GM13977 (cell line): ENCODE measurements around the gene BMPER.

Experiments
- DNase-seq: peaks from one replicate; pipeline ENCODE4 v3.0.0; 2012; ENCODE audit warnings: low spot score
- in situ Hi-C: fragments of 300-500 bp; cut with MboI; formaldehyde crosslinking; loops from one replicate; pipeline ENCODE4 v1.12.0; 2022; ENCODE audit warnings: low sequenced_read_pairs, low pct_unique_long_range_greater_than_20kb, mixed read lengths, inconsistent platforms; ENCODE audit not compliant: unreplicated experiment
- TF ChIP-seq, protein P1 (sequence below): IDR thresholded peaks from 2 replicates; pipeline ENCODE4 v1.5.1; 2012; ENCODE audit warnings: mild to moderate bottlenecking, control low read depth; ENCODE audit not compliant: insufficient read depth; ENCODE audit errors: extremely low read depth, missing control alignments

The BMPER gene

DNA sequence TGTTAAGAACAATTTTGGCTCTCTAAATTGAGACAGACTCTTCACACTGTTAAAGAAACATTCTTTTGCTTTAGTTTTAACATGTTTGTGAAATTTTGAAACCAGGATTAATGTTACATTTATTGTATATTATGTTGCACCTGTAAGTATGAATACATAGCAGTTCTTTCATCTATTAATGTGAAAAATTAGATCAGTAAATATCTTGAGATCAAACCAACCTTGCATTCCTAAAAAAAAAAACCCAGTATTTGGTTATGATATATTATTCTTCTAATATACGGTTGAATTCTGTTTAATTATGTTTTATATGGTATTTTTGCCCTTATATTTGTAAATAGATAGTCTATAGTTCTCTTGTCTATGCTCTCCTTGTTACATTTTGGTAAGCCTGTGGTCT is 219.4 kb downstream of the BMPER start:
- in situ Hi-C loops: no loop called here
- TF ChIP-seq, protein P1, sequence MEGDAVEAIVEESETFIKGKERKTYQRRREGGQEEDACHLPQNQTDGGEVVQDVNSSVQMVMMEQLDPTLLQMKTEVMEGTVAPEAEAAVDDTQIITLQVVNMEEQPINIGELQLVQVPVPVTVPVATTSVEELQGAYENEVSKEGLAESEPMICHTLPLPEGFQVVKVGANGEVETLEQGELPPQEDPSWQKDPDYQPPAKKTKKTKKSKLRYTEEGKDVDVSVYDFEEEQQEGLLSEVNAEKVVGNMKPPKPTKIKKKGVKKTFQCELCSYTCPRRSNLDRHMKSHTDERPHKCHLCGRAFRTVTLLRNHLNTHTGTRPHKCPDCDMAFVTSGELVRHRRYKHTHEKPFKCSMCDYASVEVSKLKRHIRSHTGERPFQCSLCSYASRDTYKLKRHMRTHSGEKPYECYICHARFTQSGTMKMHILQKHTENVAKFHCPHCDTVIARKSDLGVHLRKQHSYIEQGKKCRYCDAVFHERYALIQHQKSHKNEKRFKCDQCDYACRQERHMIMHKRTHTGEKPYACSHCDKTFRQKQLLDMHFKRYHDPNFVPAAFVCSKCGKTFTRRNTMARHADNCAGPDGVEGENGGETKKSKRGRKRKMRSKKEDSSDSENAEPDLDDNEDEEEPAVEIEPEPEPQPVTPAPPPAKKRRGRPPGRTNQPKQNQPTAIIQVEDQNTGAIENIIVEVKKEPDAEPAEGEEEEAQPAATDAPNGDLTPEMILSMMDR: no peak

DNA sequence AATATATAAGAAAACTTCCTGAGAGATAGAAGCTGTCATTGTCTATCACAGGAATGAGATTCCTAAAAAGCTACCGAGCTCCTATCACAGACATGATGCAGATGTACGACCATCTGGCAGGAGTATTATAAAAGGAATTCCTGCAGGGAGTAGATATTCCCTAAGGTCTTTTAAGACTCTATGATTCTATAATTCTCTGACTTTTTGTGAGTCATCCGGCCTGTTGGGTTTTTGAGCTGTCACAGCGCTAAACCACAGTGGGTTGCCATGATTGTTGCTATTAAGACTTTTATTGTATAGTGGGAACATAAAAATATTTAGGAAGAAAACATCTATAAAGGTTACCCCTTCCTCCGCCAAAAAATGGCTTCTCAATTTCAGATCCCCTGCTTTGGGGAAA is 223.4 kb downstream of the BMPER start:
- TF ChIP-seq, protein P1: no peak
- no peak for DNase-seq
- in situ Hi-C loops: no loop called here

More for the DNA sequence above, 219.4 kb downstream of the BMPER start:
- DNase-seq: no peak

DNA sequence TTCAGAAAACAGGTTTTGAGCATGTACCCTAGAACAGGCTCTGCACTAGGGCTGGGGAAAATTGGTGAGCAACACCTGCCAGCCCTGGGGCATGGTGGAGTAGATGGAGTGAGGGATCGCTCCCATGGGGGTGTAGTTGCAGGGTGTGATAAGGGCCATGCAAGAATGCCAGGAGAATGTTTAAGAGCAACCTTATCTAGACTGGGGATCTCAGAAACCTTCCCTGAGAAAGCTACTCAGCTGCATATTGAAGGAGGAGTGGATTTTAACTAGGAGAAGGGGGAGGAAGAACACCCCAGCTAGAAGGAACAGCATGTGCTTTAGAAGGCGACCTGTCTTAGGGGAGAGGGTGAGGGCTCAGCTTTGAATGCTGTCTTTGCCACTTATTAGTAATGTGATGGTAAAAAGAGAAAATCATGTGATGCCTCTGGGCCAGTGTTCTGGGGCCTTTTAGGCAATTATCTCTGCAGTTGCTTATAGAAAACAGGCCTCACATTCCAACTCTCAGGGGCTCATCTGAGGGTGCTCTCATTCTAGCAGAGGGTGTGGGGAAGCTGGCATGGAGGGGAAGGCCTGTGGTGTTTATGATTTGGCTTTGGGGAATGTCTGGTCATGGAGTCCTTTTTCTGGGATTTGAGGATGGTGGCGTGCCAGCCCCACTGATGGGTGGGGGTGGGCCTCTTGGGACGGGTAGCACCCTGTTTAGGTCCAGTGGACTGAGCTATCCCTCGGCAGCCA is 225.4 kb downstream of the BMPER start:
- in situ Hi-C loops: no loop called here
- TF ChIP-seq, protein P1: no peak
- DNase-seq: no peak

DNA sequence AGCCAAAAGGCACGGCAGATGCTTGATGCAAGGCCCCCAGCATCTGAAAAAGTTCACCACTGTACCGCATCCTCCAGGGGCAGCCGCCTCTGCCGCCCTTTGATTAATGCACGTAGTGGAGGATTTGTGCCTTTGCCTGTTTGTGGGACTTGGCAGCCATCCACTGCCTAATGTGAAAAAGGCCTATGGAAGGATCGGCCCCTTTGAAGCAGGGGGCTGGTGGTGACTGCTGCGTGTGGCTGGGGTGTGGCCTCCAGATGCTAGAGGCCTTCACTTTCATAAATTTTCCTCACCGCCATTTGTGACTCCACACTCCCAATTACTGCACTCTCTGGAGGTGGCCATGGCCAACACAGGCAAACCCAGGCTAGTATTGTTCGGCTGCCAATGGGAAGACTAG is 226.0 kb downstream of the BMPER start:
- in situ Hi-C loops: no loop called here

DNA sequence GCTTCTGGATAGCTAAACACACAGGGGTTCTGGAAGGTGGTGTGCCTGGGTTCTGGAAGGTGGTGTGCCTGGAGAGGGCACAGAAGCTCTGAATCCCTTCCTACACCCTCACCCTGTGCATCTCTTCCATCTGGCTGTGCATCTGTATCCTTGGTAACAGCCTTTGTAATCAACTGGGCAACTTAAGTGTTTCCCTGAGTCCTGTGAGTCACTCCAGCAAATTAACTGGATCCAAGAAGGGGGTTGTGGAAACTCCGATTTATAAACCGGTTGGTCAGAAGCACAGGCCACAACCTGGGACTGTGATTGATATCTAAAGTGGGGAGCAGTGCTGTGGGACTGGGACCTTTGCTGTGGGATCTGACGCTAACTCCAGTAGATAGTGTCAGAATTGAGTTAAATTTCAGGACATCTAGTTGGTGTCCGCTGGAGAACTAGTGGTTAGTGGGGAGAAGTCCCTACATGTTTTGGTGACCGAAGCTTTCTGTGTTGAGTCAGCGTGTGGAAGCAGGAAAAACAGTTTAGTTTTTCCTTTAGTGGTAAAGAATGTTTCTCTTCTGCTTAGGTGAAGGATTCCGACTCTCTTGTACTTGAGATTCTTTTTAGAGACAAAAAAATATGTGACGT is 228.1 kb downstream of the BMPER start:
- in situ Hi-C loops: no loop called here
- no peak for DNase-seq
- TF ChIP-seq, protein P1: no peak

More for the DNA sequence above, 226.0 kb downstream of the BMPER start:
- TF ChIP-seq, protein P1: no peak
- no peak for DNase-seq

DNA sequence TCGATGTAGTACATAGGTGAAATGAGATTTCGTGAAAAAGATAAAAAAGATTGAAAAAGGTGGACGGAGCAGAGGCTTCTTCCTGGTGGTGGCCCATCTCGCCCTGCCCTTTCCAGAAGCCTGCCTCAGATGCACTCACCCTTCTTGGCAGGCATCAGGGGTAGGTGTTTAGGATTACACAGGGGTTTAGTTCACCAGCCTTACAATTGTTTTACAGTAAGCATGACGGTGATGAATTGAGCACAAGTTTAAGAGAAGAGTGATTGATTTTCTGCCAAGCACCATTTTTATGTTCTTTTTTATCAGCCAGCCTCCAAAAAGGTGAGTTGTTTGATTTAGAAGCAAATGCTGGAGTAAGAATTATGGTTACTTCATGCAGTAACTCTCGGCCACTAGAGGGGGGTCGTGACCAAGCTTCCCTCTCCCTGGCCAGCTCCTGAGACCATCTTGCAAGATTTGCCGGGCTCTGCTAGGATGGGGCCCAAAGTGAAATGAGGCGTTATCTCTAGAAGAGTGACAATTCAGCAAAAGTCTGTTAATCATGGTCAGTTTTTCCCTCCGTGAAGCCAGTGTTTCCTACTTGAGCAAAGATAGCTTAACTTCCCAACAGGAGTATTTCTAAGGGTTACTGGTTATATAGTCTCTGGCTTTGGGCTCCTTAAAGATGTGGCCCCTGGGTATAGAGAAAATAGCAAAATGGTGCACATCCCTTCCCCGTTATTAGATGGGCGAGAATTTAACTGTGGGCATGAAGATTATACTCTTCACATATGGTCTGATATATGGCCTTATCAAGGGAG is 228.8 kb downstream of the BMPER start:
- peak; percentile 21 for DNase-seq
- TF ChIP-seq, protein P1: peak; percentile 61
- in situ Hi-C loops: no loop called here
